ENCODE data around the gene DPYD.

Gene DPYD

GRCh38 chr1:97414682-97415312, 506.0 kb downstream of the DPYD start:
- DNase-seq = no peak

GRCh38 chr1:97412737-97413136, 508.1 kb downstream of the DPYD start:
- DNase-seq = no peak

- DNase-seq = peak; percentile 48
These were observed 508.7 kb downstream of the DPYD start for GRCh38 chr1:97412166-97412565.

GRCh38 chr1:97396463-97396862, 524.4 kb downstream of the DPYD start:
- no peak for DNase-seq

GRCh38 chr1:97392701-97393100, 528.1 kb downstream of the DPYD start:
- no peak for DNase-seq

GRCh38 chr1:97385536-97386277, 535.1 kb downstream of the DPYD start:
- no peak for DNase-seq

- DNase-seq = no peak
These were observed 536.4 kb downstream of the DPYD start for GRCh38 chr1:97384294-97384968.

- DNase-seq = no peak
These were observed 537.0 kb downstream of the DPYD start for GRCh38 chr1:97383797-97384196.

- no peak for DNase-seq
These were observed 538.6 kb downstream of the DPYD start for GRCh38 chr1:97382206-97382605.

- no peak for DNase-seq
These were observed 541.3 kb downstream of the DPYD start for GRCh38 chr1:97379387-97380075.

GRCh38 chr1:97378596-97378995, 542.2 kb downstream of the DPYD start:
- DNase-seq = no peak

- DNase-seq = no peak
These were observed 543.3 kb downstream of the DPYD start for GRCh38 chr1:97377432-97378034.

GRCh38 chr1:97373000-97373399, 547.8 kb downstream of the DPYD start:
- no peak for DNase-seq

GRCh38 chr1:97372531-97372930, 548.3 kb downstream of the DPYD start:
- no peak for DNase-seq

- DNase-seq = no peak
These were observed 552.5 kb downstream of the DPYD start for GRCh38 chr1:97368296-97368695.

- DNase-seq = no peak
These were observed 553.9 kb downstream of the DPYD start for GRCh38 chr1:97366984-97367383.

GRCh38 chr1:97365026-97365425, 555.8 kb downstream of the DPYD start:
- no peak for DNase-seq

- no peak for DNase-seq
These were observed 556.7 kb downstream of the DPYD start for GRCh38 chr1:97364086-97364485.

GRCh38 chr1:97356309-97356708, 564.5 kb downstream of the DPYD start:
- DNase-seq = no peak

- DNase-seq = no peak
These were observed 567.9 kb downstream of the DPYD start for GRCh38 chr1:97352936-97353382.

- DNase-seq = peak; percentile 6
These were observed 569.0 kb downstream of the DPYD start for GRCh38 chr1:97351846-97352245.

- peak; percentile 1 for DNase-seq
These were observed 570.2 kb downstream of the DPYD start for GRCh38 chr1:97350662-97351061.

- DNase-seq = no peak
These were observed 570.6 kb downstream of the DPYD start for GRCh38 chr1:97350241-97350640.

All from inflammatory macrophage treated with lipopolysaccharide for 4 hours (primary cell).